ENCODE measurements around the gene MRPL14. TPM values are rescaled to one million over a fixed set of nuclear protein-coding genes. Genes with fewer than 3 reads are reported as not detected.

MRPL14 gene
- total and polyA plus RNA-seq, 9 of the 15 experiments (the other 6 are each of a cell fraction or from before 2014, with no cell fraction given), result 126 to 424 (median 165) TPM

DNA sequence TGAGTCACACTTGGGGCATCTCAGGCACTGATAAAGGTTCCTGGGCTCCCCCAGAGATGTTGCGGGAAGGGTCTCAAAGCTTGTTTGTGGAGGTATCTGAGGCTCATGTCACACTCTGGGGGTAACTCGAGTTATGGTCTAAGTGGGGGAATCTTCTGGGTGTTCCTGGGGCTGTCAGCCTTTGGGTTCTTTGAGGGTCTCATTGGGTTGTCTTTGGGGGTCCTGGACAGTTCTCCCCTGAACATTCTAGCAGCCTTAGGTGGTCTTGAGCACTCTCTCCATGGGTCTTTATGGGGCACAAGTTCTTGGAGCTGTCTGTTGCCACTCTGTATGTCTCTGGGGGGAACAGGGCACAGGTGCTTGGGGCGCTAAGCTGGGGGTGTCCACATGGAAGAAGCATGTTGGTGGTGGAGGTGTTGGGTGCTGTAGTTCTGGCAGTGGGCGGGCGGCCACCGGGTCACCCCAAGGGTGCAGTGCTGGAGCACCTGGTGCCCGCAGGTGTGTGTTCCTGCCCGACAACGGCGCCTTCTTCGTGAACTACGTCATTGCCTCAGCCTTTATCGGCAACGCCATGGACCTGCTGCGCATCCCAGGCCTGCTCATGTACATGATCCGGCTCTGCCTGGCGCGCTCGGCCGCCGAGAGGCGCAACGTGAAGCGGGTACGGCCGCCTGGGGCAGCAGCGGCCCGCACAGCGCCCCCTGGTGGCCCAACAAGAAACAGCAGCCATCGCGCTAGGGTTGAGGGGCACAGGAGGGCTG lies 24.3 kb upstream of the MRPL14 start (continued):
- TF ChIP-seq TFAM (CRISPR knock-in tag; conservative IDR thresholded peaks at IDR 0.05), result no peak
- TF ChIP-seq, protein P1, sequence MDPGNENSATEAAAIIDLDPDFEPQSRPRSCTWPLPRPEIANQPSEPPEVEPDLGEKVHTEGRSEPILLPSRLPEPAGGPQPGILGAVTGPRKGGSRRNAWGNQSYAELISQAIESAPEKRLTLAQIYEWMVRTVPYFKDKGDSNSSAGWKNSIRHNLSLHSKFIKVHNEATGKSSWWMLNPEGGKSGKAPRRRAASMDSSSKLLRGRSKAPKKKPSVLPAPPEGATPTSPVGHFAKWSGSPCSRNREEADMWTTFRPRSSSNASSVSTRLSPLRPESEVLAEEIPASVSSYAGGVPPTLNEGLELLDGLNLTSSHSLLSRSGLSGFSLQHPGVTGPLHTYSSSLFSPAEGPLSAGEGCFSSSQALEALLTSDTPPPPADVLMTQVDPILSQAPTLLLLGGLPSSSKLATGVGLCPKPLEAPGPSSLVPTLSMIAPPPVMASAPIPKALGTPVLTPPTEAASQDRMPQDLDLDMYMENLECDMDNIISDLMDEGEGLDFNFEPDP (CRISPR knock-in tag; IDR thresholded peaks at IDR 0.05), result no peak
- no peak for TF ChIP-seq ZNF41 (CRISPR knock-in tag; conservative IDR thresholded peaks at IDR 0.05)
- no peak for TF ChIP-seq ZNF347 (CRISPR knock-in tag; IDR thresholded peaks at IDR 0.05; ENCODE audit: low read depth)
- TF ChIP-seq MAFK (IDR thresholded peaks at IDR 0.05; ENCODE audit: low read length), result no peak
- TF ChIP-seq AFF4 (CRISPR knock-in tag; IDR thresholded peaks at IDR 0.05), result no peak
- peak; percentile 81 for TF ChIP-seq CXXC5 (CRISPR knock-in tag; IDR thresholded peaks at IDR 0.05)
- TF ChIP-seq FUS (optimal IDR thresholded peaks at IDR 0.05; ENCODE audit: low read depth, low read length), result no peak
- no peak for TF ChIP-seq ZNF224 (CRISPR knock-in tag; IDR thresholded peaks at IDR 0.05)
- TF ChIP-seq EZH2 (IDR thresholded peaks at IDR 0.05; ENCODE audit: borderline replicate concordance, low read depth, low read length), result no peak
- TF ChIP-seq CEBPB (tag; IDR thresholded peaks at IDR 0.05), result no peak
- no peak for TF ChIP-seq ADNP (tag; IDR thresholded peaks at IDR 0.05)
- TF ChIP-seq GTF2E2 (tag; IDR thresholded peaks at IDR 0.05), result no peak

Data from K562 (cell line).